Endothelial cell of umbilical vein (primary cell): Measurements from ENCODE around the gene RIC8B. TPM values are rescaled to one million over a fixed set of nuclear protein-coding genes. Genes with fewer than 3 reads are reported as not detected.

ENCODE experiments used
- BruUV-seq: library from RNA; stranded (reverse); fragments of 400-500 nt; replicated peaks from 2 replicates; lab custom pipeline; 2021; lab: Mats Ljungman, UMichigan
- CTCF ChIA-PET: fragments of 300-600, 350-600 bp; sonication (Branson Sonifier 250); formaldehyde crosslinking; loops from one replicate; lab custom pipeline; 2021; ENCODE audit warnings: antibody characterized with exemption, inconsistent platforms; lab: Charles Lee
- POLR2A ChIA-PET: fragments of 300-600, 350-600 bp; sonication (Branson Sonifier 250); formaldehyde crosslinking; loops from one replicate; lab custom pipeline; 2021; ENCODE audit warnings: antibody characterized with exemption, inconsistent platforms; lab: Charles Lee
- DNase-seq: peaks from one replicate; pipeline ENCODE4 v3.0.0-alpha.2; 2011; ENCODE audit warnings: low read depth, low spot score
- FAIRE-seq: peaks from 2 replicates; lab custom pipeline; 2011; peaks lifted over from hg19 to GRCh38; lab: Jason Lieb, UNC
- H2AFZ ChIP-seq: 2 replicates; pipeline ENCODE4 v1.6.0; 2012; ENCODE audit warnings: low read depth, low read length, control low read depth, inconsistent platforms
- H3K27ac ChIP-seq: 2 replicates; pipeline ENCODE4 v1.5.1; 2011; ENCODE audit warnings: low read depth, mild to moderate bottlenecking, control low read depth, low read length, moderate library complexity; ENCODE audit not compliant: insufficient read depth
- H3K27me3 ChIP-seq, 2 experiments: 2 replicates each; pipeline versions ENCODE4 v1.6.0 to v1.6.1; 2011; ENCODE audit warnings: low read length in 2 of 2, mixed read lengths in 1 of 2; ENCODE audit not compliant: control insufficient read depth in 2 of 2, insufficient read depth in 2 of 2
- H3K36me3 ChIP-seq, 2 experiments: 2 replicates in 1 of 2; 3 replicates in 1 of 2; pipeline ENCODE4 v1.5.1; 2011; ENCODE audit warnings: low read length in 2 of 2, mild to moderate bottlenecking in 1 of 2, moderate library complexity in 1 of 2; ENCODE audit not compliant: control insufficient read depth in 2 of 2, insufficient read depth in 2 of 2; ENCODE audit errors: extremely low read depth in 1 of 2
- H3K4me1 ChIP-seq: 3 replicates; pipeline ENCODE4 v1.5.1; 2011; ENCODE audit warnings: mild to moderate bottlenecking, low read length; ENCODE audit not compliant: control insufficient read depth, insufficient read depth; ENCODE audit errors: extremely low read depth
- H3K4me2 ChIP-seq: 2 replicates; pipeline ENCODE4 v1.6.1; 2011; ENCODE audit warnings: low read length, control low read depth, mixed read lengths; ENCODE audit not compliant: insufficient read depth
- H3K4me3 ChIP-seq, 3 experiments: fragments of 200-600 bp in 1 of 3; sonication (generic), shearing (Covaris generic) in 1 of 3; replicated peaks in 1 of 3; 2 replicates each; pipeline ENCODE4 v1.5.1; 2011 to 2016; ENCODE audit warnings: control low read depth in 3 of 3, low read length in 3 of 3, mild to moderate bottlenecking in 2 of 3, inconsistent platforms in 1 of 3, low read depth in 1 of 3, moderate library complexity in 1 of 3; ENCODE audit not compliant: insufficient read depth in 1 of 3
- H3K79me2 ChIP-seq: 2 replicates; pipeline ENCODE4 v1.6.0; 2012; ENCODE audit warnings: low read length, inconsistent platforms; ENCODE audit not compliant: control insufficient read depth, insufficient read depth
- H3K9ac ChIP-seq: replicated peaks from 2 replicates; pipeline ENCODE3; 2011; ENCODE audit warnings: low read length, control low read depth; ENCODE audit not compliant: insufficient read depth; ENCODE audit errors: extremely low read depth
- H3K9me1 ChIP-seq: replicated peaks from 3 replicates; pipeline ENCODE4 v1.6.0; 2011; ENCODE audit warnings: mild to moderate bottlenecking, low read length; ENCODE audit not compliant: control insufficient read depth, insufficient read depth; ENCODE audit errors: extremely low read depth
- H3K9me3 ChIP-seq: replicated peaks from 2 replicates; pipeline ENCODE4 v1.5.1; 2012; ENCODE audit warnings: low read length, inconsistent platforms; ENCODE audit not compliant: control insufficient read depth, insufficient read depth
- H4K20me1 ChIP-seq: replicated peaks from 2 replicates; pipeline ENCODE3; 2011; ENCODE audit warnings: mild to moderate bottlenecking, low read length; ENCODE audit not compliant: control insufficient read depth, insufficient read depth; ENCODE audit errors: extremely low read depth
- EZH2 ChIP-seq: IDR thresholded peaks from 2 replicates; pipeline ENCODE4 v1.6.1; 2012; ENCODE audit warnings: borderline replicate concordance, low read depth, mild to moderate bottlenecking, moderate library complexity, low read length, inconsistent platforms; ENCODE audit not compliant: severe bottlenecking
- FOS ChIP-seq: IDR thresholded peaks from 2 replicates; pipeline ENCODE4 v1.6.1; 2011; ENCODE audit warnings: mild to moderate bottlenecking, low read length, moderate library complexity, borderline replicate concordance; ENCODE audit not compliant: insufficient read depth
- GATA2 ChIP-seq: IDR thresholded peaks from 2 replicates; pipeline ENCODE4 v1.7.0; 2011; ENCODE audit warnings: low read depth, mild to moderate bottlenecking, moderate library complexity, mixed read lengths, low read length; ENCODE audit not compliant: insufficient read length, insufficient read depth
- JUN ChIP-seq: IDR thresholded peaks from 2 replicates; pipeline ENCODE4 v1.6.1; 2011; ENCODE audit warnings: borderline replicate concordance, low read depth; ENCODE audit not compliant: insufficient read length, insufficient read depth
- MYC ChIP-seq: IDR thresholded peaks from one replicate; pipeline ENCODE4 v1.6.1; 2011; ENCODE audit warnings: mild to moderate bottlenecking, low read depth, low read length
- POLR2A ChIP-seq: IDR thresholded peaks from 2 replicates; pipeline ENCODE4 v1.6.1; 2012; ENCODE audit warnings: low read depth, mild to moderate bottlenecking, control low read depth, low read length
- POLR2AphosphoS5 ChIP-seq: IDR thresholded peaks from 2 replicates; pipeline ENCODE4 v1.6.1; 2012; ENCODE audit warnings: low read depth, mild to moderate bottlenecking, control low read depth, low read length, moderate library complexity; ENCODE audit not compliant: insufficient read depth
- dilution Hi-C: fragments of 300-500 bp; cut with MboI; formaldehyde crosslinking; loops from one replicate; pipeline ENCODE4 v1.15.0; 2019; ENCODE audit warnings: low sequenced_read_pairs; ENCODE audit not compliant: extremely low pct_ligation_motif_present
- intact Hi-C: fragments of 100-400 bp; cut with micrococcal nuclease; formaldehyde crosslinking; loops from one replicate; pipeline ENCODE4 v1.10.0; 2022
- polyA plus RNA-seq, 4 experiments: library from polyadenylated mRNA; depleted of rRNA in 3 of 4; stranded (reverse) in 3 of 4; unstranded in 1 of 4; fragments of >200 nt; gene quantifications; 2 replicates each; pipeline versions ENCODE4 v1.2.1 to v1.2.3, GENCODE V29; 2011 to 2012; ENCODE audit warnings: missing spikeins in 1 of 4
- total RNA-seq: library from RNA; stranded (reverse); gene quantifications from 2 replicates; pipeline ENCODE4 v1.2.3, GENCODE V29; 2021
- TF ChIP-seq, protein P1 (sequence below), 2 donors: IDR thresholded peaks; 1 replicate in 1 of 2; 2 replicates in 1 of 2; pipeline ENCODE4 v1.5.1; 2011; ENCODE audit warnings: low read length in 2 of 2, mild to moderate bottlenecking in 2 of 2, moderate library complexity in 2 of 2, control low read depth in 1 of 2, inconsistent platforms in 1 of 2, low read depth in 1 of 2; ENCODE audit not compliant: insufficient read depth in 1 of 2; ENCODE audit errors: extremely low read depth in 1 of 2
- TF ChIP-seq, protein P2 (sequence below): IDR thresholded peaks from 2 replicates; pipeline ENCODE4 v1.6.1; 2011; ENCODE audit not compliant: insufficient read depth, insufficient read length

Gene RIC8B
- total and polyA plus RNA-seq, 2 donors (not counting 3 experiments of a cell fraction or from before 2014, with no cell fraction given) = 4.1 to 13.7 TPM

DNA sequence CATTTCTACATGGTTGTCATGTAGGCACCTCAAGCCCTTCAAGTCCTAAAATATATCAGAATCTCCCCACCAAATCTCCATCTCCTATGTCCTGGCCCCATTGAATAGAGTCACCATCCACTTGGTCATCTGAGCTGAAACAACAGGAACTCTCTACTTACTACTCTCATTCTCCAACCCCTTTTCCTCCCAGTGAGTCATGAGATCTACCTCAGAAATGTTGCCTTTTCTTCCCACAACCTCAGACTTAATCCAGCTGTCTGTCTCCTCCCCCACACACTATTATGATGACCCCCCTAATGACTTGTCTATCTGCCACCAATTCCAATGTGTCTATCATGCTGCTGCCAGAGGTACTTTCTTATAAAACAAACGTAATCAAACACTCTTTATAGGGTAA is 108.9 kb downstream of the RIC8B start:
- no peak overlapping the region for H3K4me3 ChIP-seq
- no peak overlapping the region for H3K4me2 ChIP-seq
- TF ChIP-seq FOS = peak; percentile 29
- TF ChIP-seq, protein P1, sequence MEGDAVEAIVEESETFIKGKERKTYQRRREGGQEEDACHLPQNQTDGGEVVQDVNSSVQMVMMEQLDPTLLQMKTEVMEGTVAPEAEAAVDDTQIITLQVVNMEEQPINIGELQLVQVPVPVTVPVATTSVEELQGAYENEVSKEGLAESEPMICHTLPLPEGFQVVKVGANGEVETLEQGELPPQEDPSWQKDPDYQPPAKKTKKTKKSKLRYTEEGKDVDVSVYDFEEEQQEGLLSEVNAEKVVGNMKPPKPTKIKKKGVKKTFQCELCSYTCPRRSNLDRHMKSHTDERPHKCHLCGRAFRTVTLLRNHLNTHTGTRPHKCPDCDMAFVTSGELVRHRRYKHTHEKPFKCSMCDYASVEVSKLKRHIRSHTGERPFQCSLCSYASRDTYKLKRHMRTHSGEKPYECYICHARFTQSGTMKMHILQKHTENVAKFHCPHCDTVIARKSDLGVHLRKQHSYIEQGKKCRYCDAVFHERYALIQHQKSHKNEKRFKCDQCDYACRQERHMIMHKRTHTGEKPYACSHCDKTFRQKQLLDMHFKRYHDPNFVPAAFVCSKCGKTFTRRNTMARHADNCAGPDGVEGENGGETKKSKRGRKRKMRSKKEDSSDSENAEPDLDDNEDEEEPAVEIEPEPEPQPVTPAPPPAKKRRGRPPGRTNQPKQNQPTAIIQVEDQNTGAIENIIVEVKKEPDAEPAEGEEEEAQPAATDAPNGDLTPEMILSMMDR (IDR thresholded peaks at IDR 0.05; ENCODE audit: extremely low read depth in 1 of 2, insufficient read depth in 1 of 2, low read depth in 1 of 2, low read length in 2 of 2) = no peak
- DNase-seq (no peak), FAIRE-seq (no peak)
- ChIA-PET CTCF (interaction anchor here (0.6 kb wide), 1 partner anchor 40 kb away, joined by 4 read pairs; no protein-coding TSS in a partner anchor), POLR2A (no interaction called here)
- H4K20me1 ChIP-seq = no peaks in the 10 kb centered on the region
- H3K9me1 ChIP-seq = no peaks in the 10 kb centered on the region
- H2AFZ ChIP-seq = no peak overlapping the region
- H3K27ac ChIP-seq = no peak overlapping the region
- H3K4me1 ChIP-seq = no peaks in the 10 kb centered on the region
- H3K36me3 ChIP-seq = peaks cover 2 to 7% of the 10 kb centered on the region in 2 experiments
- intact Hi-C loops (no loop called here), dilution Hi-C loops (no loop called here)
- no peaks in the 10 kb centered on the region for H3K27me3 ChIP-seq
- H3K79me2 ChIP-seq = no peaks in the 10 kb centered on the region
- BruUV-seq = no TSS peak
- no peak overlapping the region for H3K9ac ChIP-seq
- no peaks in the 10 kb centered on the region for H3K9me3 ChIP-seq

DNA sequence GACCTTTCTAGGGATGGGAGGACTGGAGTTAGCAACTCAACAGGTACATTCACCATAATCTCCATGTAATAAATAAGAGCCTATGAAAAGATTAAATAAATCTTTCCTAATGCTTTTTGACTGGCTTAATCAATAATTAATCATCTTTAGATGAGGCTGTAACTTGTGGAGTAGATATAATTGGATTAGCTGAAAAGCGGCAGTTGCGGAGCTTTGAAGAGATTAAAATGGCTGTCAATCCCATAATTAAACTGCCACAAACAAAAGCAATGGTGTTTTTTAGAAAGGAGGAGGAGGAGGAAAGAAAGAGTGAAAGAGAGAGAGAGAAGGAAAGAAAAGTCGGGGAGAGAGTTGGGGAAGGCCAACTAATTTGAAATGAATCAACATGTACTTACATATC is 110.5 kb downstream of the RIC8B start:
- Histone ChIP-seq H3K27ac (no peak overlapping the region), H2AFZ (no peak overlapping the region), H3K9me1 (no peaks in the 10 kb centered on the region), H3K9ac (no peak overlapping the region), H3K9me3 (no peaks in the 10 kb centered on the region), H3K79me2 (no peaks in the 10 kb centered on the region), H3K4me2 (no peak overlapping the region), H3K27me3 (no peaks in the 10 kb centered on the region), H3K4me3 (no peak overlapping the region), H3K36me3 (peaks cover 2 to 7% of the 10 kb centered on the region in 2 experiments), H4K20me1 (no peaks in the 10 kb centered on the region), H3K4me1 (no peaks in the 10 kb centered on the region)
- DNase-seq (no peak), FAIRE-seq (no peak)
- intact Hi-C loops = no loop called here
- dilution Hi-C loops = no loop called here
- POLR2A ChIA-PET = no interaction called here
- BruUV-seq = no TSS peak
- TF ChIP-seq POLR2AphosphoS5 (no peak), MYC (no peak), GATA2 (no peak), JUN (no peak), POLR2A (no peak), FOS (no peak), EZH2 (no peak)
- TF ChIP-seq, protein P1 (IDR thresholded peaks at IDR 0.05; ENCODE audit: extremely low read depth in 1 of 2, insufficient read depth in 1 of 2, low read depth in 1 of 2, low read length in 2 of 2) = no peak
- TF ChIP-seq, protein P2, sequence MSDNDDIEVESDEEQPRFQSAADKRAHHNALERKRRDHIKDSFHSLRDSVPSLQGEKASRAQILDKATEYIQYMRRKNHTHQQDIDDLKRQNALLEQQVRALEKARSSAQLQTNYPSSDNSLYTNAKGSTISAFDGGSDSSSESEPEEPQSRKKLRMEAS = no peak
- CTCF ChIA-PET = interaction anchor here (0.6 kb wide), 1 partner anchor 471 kb away, joined by 3 read pairs; no protein-coding TSS in a partner anchor
